Adrenal gland (tissue), 5 donors: ENCODE measurements around the gene PODXL.

Experiments
- POLR2A ChIP-seq, 2 donors: fragments of 450-650 bp; IDR thresholded peaks; one replicate each; pipeline ENCODE4 v1.6.1; 2017; ENCODE audit warnings: antibody characterized with exemption in 2 of 2, mild to moderate bottlenecking in 2 of 2, moderate library complexity in 1 of 2
- TF ChIP-seq, protein P1 (sequence below), 6 experiments: fragments of 450-650 bp in 4 of 6; fragments of 200-600 bp in 2 of 6; sonication (generic) in 1 of 6; IDR thresholded peaks; 1 replicate in 5 of 6; 2 replicates in 1 of 6; pipeline versions ENCODE4 v1.5.1 to v1.8.0; 2016 to 2021; ENCODE audit warnings: antibody characterized with exemption in 6 of 6, mild to moderate bottlenecking in 2 of 6, moderate library complexity in 1 of 6
- donor health status: DM: no; HTN: no; CAD: no.

DNA sequence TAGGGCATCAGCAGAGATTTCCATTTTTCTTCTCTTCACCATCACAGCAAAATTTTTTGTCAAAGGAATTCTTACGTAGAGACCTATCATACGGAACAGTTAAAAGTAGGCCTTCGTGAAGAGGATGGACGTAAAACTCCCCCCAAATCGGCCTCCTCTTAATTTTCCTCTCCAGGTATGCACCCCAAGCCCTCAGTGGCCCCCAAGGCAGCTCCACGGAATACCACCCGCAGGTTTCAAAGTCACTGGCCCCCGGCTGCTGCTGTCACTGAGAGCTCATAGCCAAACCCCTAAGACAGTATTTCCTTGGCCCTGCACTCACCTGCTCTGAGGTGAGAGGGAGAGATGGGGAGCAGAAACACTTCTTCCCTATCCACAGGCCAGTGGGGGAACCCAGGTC is 8.8 kb downstream of the PODXL start:
- no peak for TF ChIP-seq POLR2A (IDR thresholded peaks at IDR 0.05)
- TF ChIP-seq, protein P1, sequence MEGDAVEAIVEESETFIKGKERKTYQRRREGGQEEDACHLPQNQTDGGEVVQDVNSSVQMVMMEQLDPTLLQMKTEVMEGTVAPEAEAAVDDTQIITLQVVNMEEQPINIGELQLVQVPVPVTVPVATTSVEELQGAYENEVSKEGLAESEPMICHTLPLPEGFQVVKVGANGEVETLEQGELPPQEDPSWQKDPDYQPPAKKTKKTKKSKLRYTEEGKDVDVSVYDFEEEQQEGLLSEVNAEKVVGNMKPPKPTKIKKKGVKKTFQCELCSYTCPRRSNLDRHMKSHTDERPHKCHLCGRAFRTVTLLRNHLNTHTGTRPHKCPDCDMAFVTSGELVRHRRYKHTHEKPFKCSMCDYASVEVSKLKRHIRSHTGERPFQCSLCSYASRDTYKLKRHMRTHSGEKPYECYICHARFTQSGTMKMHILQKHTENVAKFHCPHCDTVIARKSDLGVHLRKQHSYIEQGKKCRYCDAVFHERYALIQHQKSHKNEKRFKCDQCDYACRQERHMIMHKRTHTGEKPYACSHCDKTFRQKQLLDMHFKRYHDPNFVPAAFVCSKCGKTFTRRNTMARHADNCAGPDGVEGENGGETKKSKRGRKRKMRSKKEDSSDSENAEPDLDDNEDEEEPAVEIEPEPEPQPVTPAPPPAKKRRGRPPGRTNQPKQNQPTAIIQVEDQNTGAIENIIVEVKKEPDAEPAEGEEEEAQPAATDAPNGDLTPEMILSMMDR (IDR thresholded peaks at IDR 0.05), result no peak
